ENCODE measurements around the gene TRABD2A.
A peak's percentile ranks its signal among the peaks of the same experiment; 100 is the strongest.

GRCh38 chr2:84881581-84882413 is 913 bp upstream of the TRABD2A start:
- no peak for TF ChIP-seq EP300 (IDR thresholded peaks at IDR 0.05)
- peak; percentile 44 to 79 (median 64) for TF ChIP-seq CTCF (IDR thresholded peaks at IDR 0.05)
- TF ChIP-seq POLR2AphosphoS5 (IDR thresholded peaks at IDR 0.05), result no peak
